Heart left ventricle (tissue), 16 donors: Measurements from ENCODE around the gene SPATA12. TPM values are rescaled to one million over a fixed set of nuclear protein-coding genes. Genes with fewer than 3 reads are reported as not detected.
A peak's percentile ranks its signal among the peaks of the same experiment; 100 is the strongest.

ENCODE experiments used
- ATAC-seq, 4 donors: fragments of 200-7000 bp; cut with Tn5 transposase; one replicate each; pipeline ENCODE4 v1.9.1; 2020 to 2022; ENCODE audit warnings: moderate library complexity in 4 of 4, mild to moderate bottlenecking in 3 of 4, moderate number of reproducible peaks in 1 of 4
- DNase-seq, 5 donors: peaks; one replicate each; pipeline ENCODE4 v3.0.0-alpha.2; 2020
- H3K27ac ChIP-seq, 12 donors: fragments of 200-600 bp; sonication (generic) in 4 of 12; one replicate each; pipeline versions ENCODE4 v1.5.0 to v1.8.0; 2016 to 2022; ENCODE audit warnings: mild to moderate bottlenecking in 2 of 12
- H3K27me3 ChIP-seq, 9 donors: fragments of 200-600 bp; sonication (generic) in 2 of 9; one replicate each; pipeline versions ENCODE4 v1.5.1 to v1.8.0; 2016 to 2022; ENCODE audit warnings: mild to moderate bottlenecking in 3 of 9
- H3K36me3 ChIP-seq, 9 donors: fragments of 200-600 bp; sonication (generic) in 2 of 9; one replicate each; pipeline versions ENCODE4 v1.5.0 to v1.8.0; 2018 to 2022; ENCODE audit warnings: mild to moderate bottlenecking in 2 of 9
- H3K4me1 ChIP-seq, 12 donors: fragments of 200-600 bp; sonication (generic) in 4 of 12; one replicate each; pipeline versions ENCODE4 v1.5.0 to v1.8.0; 2016 to 2022; ENCODE audit warnings: mild to moderate bottlenecking in 3 of 12
- H3K4me3 ChIP-seq, 12 donors: fragments of 200-600 bp; sonication (generic) in 4 of 12; one replicate each; pipeline versions ENCODE4 v1.5.0 to v1.8.0; 2017 to 2022; ENCODE audit warnings: mild to moderate bottlenecking in 9 of 12, moderate library complexity in 4 of 12
- H3K9me3 ChIP-seq, 12 donors: fragments of 200-600 bp; sonication (generic) in 4 of 12; one replicate each; pipeline versions ENCODE4 v1.5.0 to v1.8.0; 2016 to 2022; ENCODE audit warnings: mild to moderate bottlenecking in 1 of 12
- POLR2A ChIP-seq, 2 donors: fragments of 450-650 bp; IDR thresholded peaks; one replicate each; pipeline ENCODE4 v1.6.1; 2017; ENCODE audit warnings: antibody characterized with exemption in 2 of 2, mild to moderate bottlenecking in 2 of 2, moderate library complexity in 2 of 2
- WGBS, 4 donors: extraction: QIAGEN DNeasy Blood & Tissue Kit in 2 of 4; methylation state at CpG; one replicate each; pipeline versions ENCODE4 v1.1.5 to v1.1.7; 2013 to 2018; 5-methylcytosine and 5-hydroxymethylcytosine counted together
- intact Hi-C, 10 donors: fragments of 100-400 bp; cut with DNase I; formaldehyde crosslinking; loops; one replicate each; pipeline versions ENCODE4 v1.11.1 to v1.14.2; 2022
- polyA plus RNA-seq, 2 donors: library from polyadenylated mRNA; stranded (reverse); fragments of 200-250 nt; gene quantifications; one replicate each; pipeline ENCODE4 v1.2.3, GENCODE V29; 2013
- total RNA-seq, 9 donors: library from RNA; depleted of rRNA in 2 of 9; stranded (reverse); fragments of >200 nt in 2 of 9; fragmentation: NEBNext Ultra II Directional in 3 of 9; extraction: Animal tissue kit (Norgen Biotek cat#: 25700) in 3 of 9; gene quantifications; one replicate each; pipeline versions ENCODE4 v1.1.0 to v1.2.4, GENCODE V29; 2016 to 2023
- TF ChIP-seq, protein P1 (sequence below), 12 donors: fragments of 200-600 bp; sonication (generic) in 4 of 12; IDR thresholded peaks; one replicate each; pipeline versions ENCODE4 v1.5.0 to v1.8.0; 2018 to 2022; ENCODE audit warnings: antibody characterized with exemption in 12 of 12, mild to moderate bottlenecking in 5 of 12
- donor health status: ischemic (EF 13 %, LVEDD 7.1; RV severe dilation, severe dysfunction).
- donor health status: healthy with polysubstance abuse.
- donor health status: DM: no; HTN: yes; CAD: no.
- donor health status: DM: no; HTN: no; CAD: no.
- donor health status: ischemic (EF 25% LVEDD 6.9; RV normal size, moderate dysfunction).
- donor health status: ischemic (EF 25% LVEDD 5.7; RV mildly dilated, moderate dysfunction).
- donor health status: healthy.
- donor health status: DM: yes; HTN: yes; CAD: no.
- donor health status: ischemic (EF 35%, LVEDD 5.7; RV mildly dilated, moderate dysfunction).
- donor health status: nonischemic (EF 11% LVEDD 7.7; RV severe dilation, severe dysfunction).
- donor health status: DM: yes; HTN: yes; CAD: no.
- donor health status: PGD.
- donor health status: ischemic (EF 29% LVEDD 5.4; RV normal size, mild dysfunction).
- donor health status: nonischemic (EF 23%, LVEDD 6.1; RV moderate dilation, normal function).

SPATA12 gene
- total and polyA plus RNA-seq, 11 donors, result 0.04 to 0.20 TPM; not detected in 9

DNA sequence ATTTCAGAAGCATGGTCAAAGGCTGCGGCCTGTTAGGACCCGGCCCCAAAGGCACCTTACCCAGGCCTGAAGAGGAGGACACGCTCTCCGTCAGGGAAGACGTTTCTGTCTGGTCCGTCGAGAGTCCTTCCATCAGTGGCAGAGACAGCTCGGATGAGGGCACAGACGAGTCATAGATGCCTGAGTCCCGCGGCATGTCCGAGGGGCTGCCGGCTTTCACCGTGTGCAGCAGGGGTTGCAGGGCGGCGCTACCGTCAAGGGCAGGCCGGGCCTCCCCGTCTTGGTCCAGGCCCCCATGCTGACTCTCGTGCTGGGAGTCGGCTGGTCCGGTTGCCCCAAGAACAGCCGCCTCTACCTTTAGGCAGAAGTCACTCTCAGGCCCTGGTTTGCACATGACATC is 37.1 kb downstream of the SPATA12 start:
- TF ChIP-seq, protein P1, sequence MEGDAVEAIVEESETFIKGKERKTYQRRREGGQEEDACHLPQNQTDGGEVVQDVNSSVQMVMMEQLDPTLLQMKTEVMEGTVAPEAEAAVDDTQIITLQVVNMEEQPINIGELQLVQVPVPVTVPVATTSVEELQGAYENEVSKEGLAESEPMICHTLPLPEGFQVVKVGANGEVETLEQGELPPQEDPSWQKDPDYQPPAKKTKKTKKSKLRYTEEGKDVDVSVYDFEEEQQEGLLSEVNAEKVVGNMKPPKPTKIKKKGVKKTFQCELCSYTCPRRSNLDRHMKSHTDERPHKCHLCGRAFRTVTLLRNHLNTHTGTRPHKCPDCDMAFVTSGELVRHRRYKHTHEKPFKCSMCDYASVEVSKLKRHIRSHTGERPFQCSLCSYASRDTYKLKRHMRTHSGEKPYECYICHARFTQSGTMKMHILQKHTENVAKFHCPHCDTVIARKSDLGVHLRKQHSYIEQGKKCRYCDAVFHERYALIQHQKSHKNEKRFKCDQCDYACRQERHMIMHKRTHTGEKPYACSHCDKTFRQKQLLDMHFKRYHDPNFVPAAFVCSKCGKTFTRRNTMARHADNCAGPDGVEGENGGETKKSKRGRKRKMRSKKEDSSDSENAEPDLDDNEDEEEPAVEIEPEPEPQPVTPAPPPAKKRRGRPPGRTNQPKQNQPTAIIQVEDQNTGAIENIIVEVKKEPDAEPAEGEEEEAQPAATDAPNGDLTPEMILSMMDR (IDR thresholded peaks at IDR 0.05), result no peak
- no peak for TF ChIP-seq POLR2A (IDR thresholded peaks at IDR 0.05)
- ATAC-seq (no peak), DNase-seq (no peak)
- H3K4me3 ChIP-seq, result no peak overlapping the region
- no peaks in the 10 kb centered on the region for H3K9me3 ChIP-seq
- peaks cover 0 to 46% (median 17%) of the 10 kb centered on the region in 9 donors for H3K36me3 ChIP-seq
- intact Hi-C loops, result loop anchor here in 3 of 10 donors (5.0 to 10.0 kb wide), 2 partner anchors 125 to 127 kb away; partner anchors contain the start of gene APPL1 (in 1 of the 3)
- no peak overlapping the region for H3K27ac ChIP-seq
- WGBS, 4 donors, result 95 to 98% (median 96%) methylated on average over 21 to 23 of the region's 23 CpGs
- H3K4me1 ChIP-seq, result peaks cover 0 to 6% (median 0%) of the 10 kb centered on the region in 12 donors
- H3K27me3 ChIP-seq, result no peaks in the 10 kb centered on the region

GRCh38 chr3:57098418-57099310 is 38.2 kb downstream of the SPATA12 start:
- DNase-seq, result no peak
- intact Hi-C loops, result loop anchor here in 3 of 10 donors (5.0 to 10.0 kb wide), 2 partner anchors 124 to 126 kb away; partner anchors contain the start of gene APPL1 (in 1 of the 3)
- Histone ChIP-seq H3K36me3 (peaks cover 0 to 57% (median 17%) of the 10 kb centered on the region in 9 donors), H3K4me1 (peaks cover 0 to 6% (median 0%) of the 10 kb centered on the region in 12 donors), H3K9me3 (no peaks in the 10 kb centered on the region), H3K27me3 (no peaks in the 10 kb centered on the region), H3K27ac (no peak overlapping the region), H3K4me3 (no peak overlapping the region)
- WGBS, 4 donors, result 62 to 84% (median 65%) methylated on average over 6 of the region's 6 CpGs
- ATAC-seq, result no peak
- TF ChIP-seq POLR2A (IDR thresholded peaks at IDR 0.05), result no peak

- Histone ChIP-seq H3K9me3 (no peaks in the 10 kb centered on the region), H3K4me1 (peaks cover 0 to 4% (median 0%) of the 10 kb centered on the region in 12 donors), H3K4me3 (no peak overlapping the region), H3K27me3 (no peaks in the 10 kb centered on the region), H3K27ac (peak overlapping the region in 1 of 12 donors; percentile 31), H3K36me3 (peaks cover 0 to 72% (median 17%) of the 10 kb centered on the region in 9 donors)
- ATAC-seq (peak in 3 of 4 donors; percentile 81 to 83 (median 82)), DNase-seq (peak in 4 of 5 donors; percentile 48 to 62 (median 52))
- 12 to 18% (median 16%) methylated on average over 7 of the region's 7 CpGs for WGBS, 4 donors
- TF ChIP-seq, protein P1 (IDR thresholded peaks at IDR 0.05), result peak; percentile 88 to 96 (median 92)
- no peak for TF ChIP-seq POLR2A (IDR thresholded peaks at IDR 0.05)
- intact Hi-C loops, result loop anchor here (1.0 to 10.0 kb wide), 10 partner anchors 62 to 335 kb away; partner anchors contain the start of genes IL17RD (in 5 of the 10) and APPL1 (in 1 of the 10)
Measured at GRCh38 chr3:57100046-57100695, 39.7 kb downstream of the SPATA12 start.

DNA sequence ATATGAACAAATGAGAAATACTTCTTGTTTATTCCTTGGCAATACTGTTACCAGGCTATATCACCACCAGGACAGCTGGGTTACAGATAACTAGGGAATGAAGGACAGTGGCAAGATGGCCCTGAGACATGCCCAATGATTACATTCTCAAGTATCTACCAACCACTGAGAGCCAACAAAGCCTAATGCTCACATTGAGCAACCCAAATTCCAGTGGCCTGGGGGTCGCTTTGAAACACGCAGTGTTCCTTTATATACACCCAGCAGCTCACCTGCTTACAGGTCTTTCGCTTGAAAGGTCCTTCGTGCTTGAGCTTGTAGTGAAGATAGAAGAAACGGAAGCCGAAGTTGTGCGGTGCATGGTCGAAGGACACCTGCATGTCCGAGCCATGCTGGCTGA is 45.1 kb downstream of the SPATA12 start:
- no peak overlapping the region for H3K4me3 ChIP-seq
- H3K36me3 ChIP-seq, result peaks cover 0 to 79% (median 16%) of the 10 kb centered on the region in 9 donors
- no peaks in the 10 kb centered on the region for H3K4me1 ChIP-seq
- TF ChIP-seq, protein P1 (IDR thresholded peaks at IDR 0.05), result no peak
- TF ChIP-seq POLR2A (IDR thresholded peaks at IDR 0.05), result no peak
- intact Hi-C loops, result loop anchor here in 3 of 10 donors (10.0 kb wide), 2 partner anchors 59 to 329 kb away; partner anchors contain the start of gene IL17RD (in 2 of the 3)
- H3K27me3 ChIP-seq, result no peaks in the 10 kb centered on the region
- no peak for DNase-seq
- WGBS, 4 donors, result 94 to 99% (median 96%) methylated on average over 9 of the region's 9 CpGs
- H3K9me3 ChIP-seq, result no peaks in the 10 kb centered on the region
- no peak overlapping the region for H3K27ac ChIP-seq
- no peak for ATAC-seq
